Measurements from ENCODE around the gene FAM219B. TPM values are rescaled to one million over a fixed set of nuclear protein-coding genes. Genes with fewer than 3 reads are reported as not detected.

FAM219B gene
- total and polyA plus RNA-seq, 9 donors = 31.0 to 125 (median 67.4) TPM

DNA sequence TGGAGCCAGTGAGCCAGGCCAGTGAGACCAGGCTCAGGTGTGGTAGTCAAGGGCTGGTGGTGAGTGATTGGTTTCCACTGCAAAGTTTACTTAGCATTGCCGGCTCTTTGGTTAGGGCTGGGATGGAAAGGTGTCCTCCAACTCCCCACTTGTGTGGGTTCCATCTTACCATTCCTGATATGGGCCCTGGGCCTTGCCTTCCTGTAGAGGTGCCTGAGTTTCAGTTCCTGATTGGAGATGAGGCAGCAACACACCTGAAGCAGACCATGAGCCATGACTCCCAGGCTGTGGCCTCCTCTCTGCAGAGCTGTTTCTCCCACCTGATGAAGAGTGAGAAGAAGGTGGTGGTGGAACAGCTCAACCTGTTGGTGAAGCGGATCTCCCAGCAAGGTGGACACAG, 13.7 kb downstream of the FAM219B start:
- H3K36me3 ChIP-seq = no peaks in the 10 kb centered on the region
- no peak for DNase-seq
- H3K4me1 ChIP-seq (ENCODE audit: insufficient read depth) = peaks cover 12% of the 10 kb centered on the region
- H3K27ac ChIP-seq = no peak overlapping the region
- intact Hi-C loops (cut with DNase I) = no loop called here
- TF ChIP-seq, protein P1, sequence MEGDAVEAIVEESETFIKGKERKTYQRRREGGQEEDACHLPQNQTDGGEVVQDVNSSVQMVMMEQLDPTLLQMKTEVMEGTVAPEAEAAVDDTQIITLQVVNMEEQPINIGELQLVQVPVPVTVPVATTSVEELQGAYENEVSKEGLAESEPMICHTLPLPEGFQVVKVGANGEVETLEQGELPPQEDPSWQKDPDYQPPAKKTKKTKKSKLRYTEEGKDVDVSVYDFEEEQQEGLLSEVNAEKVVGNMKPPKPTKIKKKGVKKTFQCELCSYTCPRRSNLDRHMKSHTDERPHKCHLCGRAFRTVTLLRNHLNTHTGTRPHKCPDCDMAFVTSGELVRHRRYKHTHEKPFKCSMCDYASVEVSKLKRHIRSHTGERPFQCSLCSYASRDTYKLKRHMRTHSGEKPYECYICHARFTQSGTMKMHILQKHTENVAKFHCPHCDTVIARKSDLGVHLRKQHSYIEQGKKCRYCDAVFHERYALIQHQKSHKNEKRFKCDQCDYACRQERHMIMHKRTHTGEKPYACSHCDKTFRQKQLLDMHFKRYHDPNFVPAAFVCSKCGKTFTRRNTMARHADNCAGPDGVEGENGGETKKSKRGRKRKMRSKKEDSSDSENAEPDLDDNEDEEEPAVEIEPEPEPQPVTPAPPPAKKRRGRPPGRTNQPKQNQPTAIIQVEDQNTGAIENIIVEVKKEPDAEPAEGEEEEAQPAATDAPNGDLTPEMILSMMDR (IDR thresholded peaks at IDR 0.05) = no peak
- TF ChIP-seq EP300 (IDR thresholded peaks at IDR 0.05) (no peak), POLR2A (IDR thresholded peaks at IDR 0.05) (no peak)
- 93 to 97% (median 96%) methylated on average over 2 of the region's 2 CpGs for WGBS, 3 donors
- no peaks in the 10 kb centered on the region for H3K9me3 ChIP-seq
- H3K27me3 ChIP-seq = no peaks in the 10 kb centered on the region
- no peak overlapping the region for H3K4me3 ChIP-seq

DNA sequence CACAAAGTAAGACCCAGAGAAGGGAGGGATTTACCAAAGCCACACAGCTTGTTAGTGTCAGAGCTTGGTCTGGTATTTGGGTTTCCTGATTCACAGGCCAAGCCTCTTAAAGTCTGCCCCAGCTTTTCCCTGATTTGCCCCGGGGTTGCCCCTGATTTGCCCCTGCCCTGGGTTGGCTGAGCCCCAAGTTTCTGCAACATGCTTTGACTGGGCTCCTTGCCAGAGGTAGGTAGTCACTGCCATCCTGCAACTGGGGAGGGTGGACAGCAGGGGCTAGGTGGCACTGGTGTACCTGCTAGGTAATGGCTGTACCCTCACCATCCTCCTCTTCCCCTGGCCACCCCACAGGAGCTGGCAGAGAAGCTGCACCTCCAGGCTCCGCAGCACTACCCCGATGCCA, 14.3 kb downstream of the FAM219B start:
- H3K27me3 ChIP-seq = no peaks in the 10 kb centered on the region
- H3K27ac ChIP-seq = no peak overlapping the region
- no peaks in the 10 kb centered on the region for H3K9me3 ChIP-seq
- H3K36me3 ChIP-seq = no peaks in the 10 kb centered on the region
- intact Hi-C loops (cut with DNase I) = no loop called here
- peaks cover 12% of the 10 kb centered on the region for H3K4me1 ChIP-seq (ENCODE audit: insufficient read depth)
- no peak for TF ChIP-seq POLR2A (IDR thresholded peaks at IDR 0.05)
- TF ChIP-seq, protein P1 (IDR thresholded peaks at IDR 0.05) = no peak
- TF ChIP-seq EP300 (IDR thresholded peaks at IDR 0.05) = no peak
- no peak overlapping the region for H3K4me3 ChIP-seq
- no peak for DNase-seq
- 89 to 95% (median 91%) methylated on average over 3 of the region's 3 CpGs for WGBS, 3 donors

DNA sequence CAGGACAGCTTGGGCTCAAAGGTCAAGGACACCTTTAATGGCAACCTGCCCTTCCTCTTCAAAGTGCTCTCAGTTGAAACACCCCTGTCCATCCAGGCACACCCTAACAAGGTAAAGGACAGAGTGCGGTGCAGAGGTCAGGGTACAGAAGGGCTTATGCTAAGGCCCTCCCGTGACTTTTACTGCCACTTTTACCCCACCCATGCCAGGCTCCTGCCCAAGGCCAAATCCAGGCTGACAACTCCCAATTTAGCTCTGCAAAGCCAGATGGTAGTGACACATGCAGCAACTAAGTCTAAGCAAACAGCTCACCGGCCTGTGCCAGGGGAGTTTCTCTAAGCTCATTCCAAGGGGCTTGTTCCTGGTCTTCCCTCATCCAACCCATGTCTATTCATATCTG, 15.2 kb downstream of the FAM219B start:
- no peak overlapping the region for H3K27ac ChIP-seq

DNA sequence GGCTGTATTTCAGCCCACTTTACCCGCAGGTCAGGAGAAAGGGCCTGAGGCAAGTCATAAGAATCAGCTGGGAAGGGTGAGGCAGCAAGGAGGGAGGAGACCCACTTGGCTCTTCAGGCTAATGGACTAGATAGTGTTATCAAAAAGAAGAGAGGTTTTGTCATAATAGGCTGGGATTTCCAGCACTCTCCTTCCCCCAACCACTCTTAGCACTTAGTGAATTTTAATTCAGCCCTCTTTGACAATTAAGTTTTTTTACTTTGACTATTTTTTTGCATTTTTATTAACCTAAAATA, 16.0 kb downstream of the FAM219B start:
- 0 to 9% (median 8%) methylated on average over 1 of the region's 1 CpG for WGBS, 3 donors
- intact Hi-C loops (cut with DNase I) = no loop called here

More for the DNA sequence above, 15.2 kb downstream of the FAM219B start:
- intact Hi-C loops (cut with DNase I) = no loop called here
- Histone ChIP-seq H3K36me3 (no peaks in the 10 kb centered on the region), H3K4me3 (no peak overlapping the region), H3K27me3 (no peaks in the 10 kb centered on the region), H3K4me1 (ENCODE audit: insufficient read depth) (peaks cover 12% of the 10 kb centered on the region), H3K9me3 (no peaks in the 10 kb centered on the region)
- TF ChIP-seq POLR2A (IDR thresholded peaks at IDR 0.05) = no peak
- TF ChIP-seq EP300 (IDR thresholded peaks at IDR 0.05) = no peak
- TF ChIP-seq, protein P1 (IDR thresholded peaks at IDR 0.05) = no peak
- 87 to 89% (median 89%) methylated on average over 3 of the region's 3 CpGs for WGBS, 3 donors
- DNase-seq = no peak

More for the DNA sequence above, 16.0 kb downstream of the FAM219B start:
- no peak for DNase-seq
- Histone ChIP-seq H3K27ac (peak overlapping the region in 1 of 2 donors; percentile 80), H3K27me3 (no peaks in the 10 kb centered on the region), H3K9me3 (no peaks in the 10 kb centered on the region), H3K4me3 (peak overlapping the region; percentile 96), H3K36me3 (no peaks in the 10 kb centered on the region), H3K4me1 (ENCODE audit: insufficient read depth) (peaks cover 12% of the 10 kb centered on the region)
- TF ChIP-seq EP300 (IDR thresholded peaks at IDR 0.05) = no peak
- TF ChIP-seq, protein P1 (IDR thresholded peaks at IDR 0.05) = no peak
- TF ChIP-seq POLR2A (IDR thresholded peaks at IDR 0.05) = no peak

All from ovary (tissue), 9 donors.